ENCODE measurements around the gene TMEM9B. TPM values are rescaled to one million over a fixed set of nuclear protein-coding genes. Genes with fewer than 3 reads are reported as not detected.

Gene TMEM9B
- total and polyA plus RNA-seq, 2 experiments from 2014 or later, result 10.4 to 12.9 TPM

GRCh38 chr11:8961401-8961800 is 2.8 kb downstream of the TMEM9B start:
- Histone ChIP-seq H3K36me3 (ENCODE audit: insufficient read depth) (no peaks in the 10 kb centered on the region), H3K27ac (ENCODE audit: low read depth) (no peak overlapping the region), H3K79me2 (replicated peaks; ENCODE audit: insufficient read depth) (peaks cover 23% of the 10 kb centered on the region), H3K4me3 (no peak overlapping the region), H3K4me2 (no peak overlapping the region), H3K4me1 (ENCODE audit: insufficient read depth) (peaks cover 6% of the 10 kb centered on the region; the same call in 1 of the 2 replicates), H3F3A (replicated peaks; ENCODE audit: low read depth) (peaks cover 14% of the 10 kb centered on the region), H4K20me1 (replicated peaks; ENCODE audit: insufficient read depth) (peaks cover 5% of the 10 kb centered on the region), H2AFZ (no peak overlapping the region), H3K27me3 (ENCODE audit: insufficient read depth) (no peaks in the 10 kb centered on the region), H3K9me2 (ENCODE audit: insufficient read depth) (no peaks in the 10 kb centered on the region)
- Mint-ChIP-seq H3K4me3 (no peak overlapping the region), H3K27me3 (ENCODE audit: insufficient read depth, low read depth, poor library complexity) (no peaks in the 10 kb centered on the region), H3K4me1 (peaks cover 14% of the 10 kb centered on the region), H3K36me3 (ENCODE audit: low read depth) (no peaks in the 10 kb centered on the region; the same call in 2 of the 3 replicates), H3K9me3 (no peaks in the 10 kb centered on the region), H3K27ac (no peak overlapping the region)
- DNase-seq (ENCODE audit: low spot score) (no peak), ATAC-seq (no peak)
- TF ChIP-seq EZH2phosphoT487 (IDR thresholded peaks at IDR 0.05; ENCODE audit: unreplicated experiment) (no peak), REST (IDR thresholded peaks at IDR 0.05; ENCODE audit: unreplicated experiment) (no peak), STAT1 (IDR thresholded peaks at IDR 0.05; ENCODE audit: unreplicated experiment) (no peak), ZNF331 (CRISPR knock-in tag; IDR thresholded peaks at IDR 0.05; ENCODE audit: low read depth) (no peak), POLR2AphosphoS5 (IDR thresholded peaks at IDR 0.05; ENCODE audit: low read depth) (no peak), NANOG (IDR thresholded peaks at IDR 0.05; ENCODE audit: borderline replicate concordance) (no peak), CTCF (conservative IDR thresholded peaks at IDR 0.05; ENCODE audit: low read depth in 2 of 2) (no peak), EZH2 (IDR thresholded peaks at IDR 0.05; ENCODE audit: low read depth, unreplicated experiment) (no peak), CREB1 (CRISPR knock-in tag; IDR thresholded peaks at IDR 0.05; ENCODE audit: low read depth) (no peak), ETS1 (IDR thresholded peaks at IDR 0.05) (no peak), JUNB (IDR thresholded peaks at IDR 0.05; ENCODE audit: unreplicated experiment) (no peak), ZNF462 (CRISPR knock-in tag; IDR thresholded peaks at IDR 0.05) (no peak), ZNF114 (CRISPR knock-in tag; IDR thresholded peaks at IDR 0.05) (no peak)

Data from GM23338 (cell line).